Activated CD8-positive, alpha-beta memory T cell treated with anti-CD3 and anti-CD28 coated beads, Interleukin-2, amount 10 ng/mL, durations not matched to agents 7 days and 5 days (primary cell): Measurements from ENCODE around the gene TCF20. TPM values are rescaled to one million over a fixed set of nuclear protein-coding genes. Genes with fewer than 3 reads are reported as not detected.

Experiments
- ATAC-seq: fragments of 150-1000 bp; cut with Tn5 transposase; one replicate; pipeline ENCODE4 v1.10.0; 2021; ENCODE audit warnings: moderate library complexity
- CTCF ChIA-PET: fragments of 350-600 bp; sonication (Branson Sonifier 250); formaldehyde crosslinking; loops from one replicate; lab custom pipeline; 2021; ENCODE audit warnings: antibody characterized with exemption; lab: Charles Lee
- DNase-seq: peaks from one replicate; pipeline ENCODE4 v3.0.0-alpha.2; 2020
- H3K27ac Mint-ChIP-seq: one replicate; pipeline ENCODE4 v1.8.0; 2021; ENCODE audit warnings: mild to moderate bottlenecking, mixed read lengths
- H3K27me3 Mint-ChIP-seq: one replicate; pipeline ENCODE4 v1.8.0; 2021; ENCODE audit warnings: mixed read lengths
- H3K36me3 Mint-ChIP-seq: one replicate; pipeline ENCODE4 v1.8.0; 2021; ENCODE audit warnings: mild to moderate bottlenecking, mixed read lengths
- H3K4me1 Mint-ChIP-seq: one replicate; pipeline ENCODE4 v1.8.0; 2021; ENCODE audit warnings: mixed read lengths
- H3K4me3 Mint-ChIP-seq: one replicate; pipeline ENCODE4 v1.8.0; 2021; ENCODE audit warnings: mild to moderate bottlenecking, moderate library complexity, mixed read lengths
- H3K9me3 Mint-ChIP-seq: one replicate; pipeline ENCODE4 v1.8.0; 2022; ENCODE audit warnings: low read depth, mixed read lengths
- total RNA-seq, 2 experiments: library from RNA; stranded (reverse); gene quantifications; one replicate each; pipeline ENCODE4 v1.2.3, GENCODE V29; 2021

Gene TCF20
- total RNA-seq, 2 experiments from 2014 or later: 73.1 to 82.5 TPM

- H3K9me3 Mint-ChIP-seq: no peaks in the 10 kb centered on the region
- no peak overlapping the region for H3K4me3 Mint-ChIP-seq
- no peaks in the 10 kb centered on the region for H3K36me3 Mint-ChIP-seq
- ATAC-seq (no peak), DNase-seq (no peak)
- H3K4me1 Mint-ChIP-seq: peaks cover 33% of the 10 kb centered on the region
- CTCF ChIA-PET: interaction anchor here (2.6 kb wide), 1 partner anchor 113 kb away, joined by 8 read pairs; no protein-coding TSS in a partner anchor
- peaks cover 22% of the 10 kb centered on the region for H3K27me3 Mint-ChIP-seq
- H3K27ac Mint-ChIP-seq: no peak overlapping the region
Observed at GRCh38 chr22:42282943-42283277, 12.5 kb upstream of the TCF20 start.

GRCh38 chr22:42282252-42282942, 11.9 kb upstream of the TCF20 start:
- Mint-ChIP-seq H3K4me1 (peaks cover 30% of the 10 kb centered on the region), H3K9me3 (no peaks in the 10 kb centered on the region), H3K27me3 (peaks cover 22% of the 10 kb centered on the region), H3K4me3 (no peak overlapping the region), H3K27ac (no peak overlapping the region), H3K36me3 (no peaks in the 10 kb centered on the region)
- CTCF ChIA-PET: interaction anchor here (2.6 kb wide), 1 partner anchor 112 kb away, joined by 8 read pairs; no protein-coding TSS in a partner anchor
- DNase-seq: no peak
- ATAC-seq: no peak

GRCh38 chr22:42281706-42282251, 11.3 kb upstream of the TCF20 start:
- Mint-ChIP-seq H3K27ac (no peak overlapping the region), H3K4me3 (no peak overlapping the region), H3K27me3 (peaks cover 22% of the 10 kb centered on the region), H3K4me1 (peaks cover 26% of the 10 kb centered on the region), H3K36me3 (no peaks in the 10 kb centered on the region), H3K9me3 (no peaks in the 10 kb centered on the region)
- CTCF ChIA-PET: no interaction called here
- no peak for DNase-seq
- ATAC-seq: no peak

- Mint-ChIP-seq H3K4me3 (no peak overlapping the region), H3K9me3 (no peaks in the 10 kb centered on the region), H3K4me1 (peaks cover 21% of the 10 kb centered on the region), H3K27me3 (peaks cover 22% of the 10 kb centered on the region), H3K36me3 (no peaks in the 10 kb centered on the region), H3K27ac (no peak overlapping the region)
- no peak for ATAC-seq
- CTCF ChIA-PET: interaction anchor here (0.9 kb wide), 1 partner anchor 107 kb away, joined by 3 read pairs; no protein-coding TSS in a partner anchor
- no peak for DNase-seq
Observed at GRCh38 chr22:42281284-42281683, 10.8 kb upstream of the TCF20 start.

- DNase-seq: no peak
- CTCF ChIA-PET: interaction anchor here (0.9 kb wide), 1 partner anchor 107 kb away, joined by 3 read pairs; no protein-coding TSS in a partner anchor
- ATAC-seq: no peak
- Mint-ChIP-seq H3K36me3 (no peaks in the 10 kb centered on the region), H3K9me3 (no peaks in the 10 kb centered on the region), H3K27me3 (peaks cover 22% of the 10 kb centered on the region), H3K27ac (no peak overlapping the region), H3K4me3 (no peak overlapping the region), H3K4me1 (peaks cover 16% of the 10 kb centered on the region)
Observed at GRCh38 chr22:42280836-42281235, 10.4 kb upstream of the TCF20 start.

GRCh38 chr22:42280140-42280539, 9.7 kb upstream of the TCF20 start:
- no peak overlapping the region for H3K27ac Mint-ChIP-seq
- no peaks in the 10 kb centered on the region for H3K9me3 Mint-ChIP-seq
- CTCF ChIA-PET: no interaction called here
- no peak overlapping the region for H3K4me3 Mint-ChIP-seq
- no peak for DNase-seq
- H3K27me3 Mint-ChIP-seq: peaks cover 20% of the 10 kb centered on the region
- peaks cover 10% of the 10 kb centered on the region for H3K4me1 Mint-ChIP-seq
- no peaks in the 10 kb centered on the region for H3K36me3 Mint-ChIP-seq
- ATAC-seq: no peak

- ATAC-seq (no peak), DNase-seq (no peak)
- peaks cover 9% of the 10 kb centered on the region for H3K4me1 Mint-ChIP-seq
- H3K27ac Mint-ChIP-seq: no peak overlapping the region
- no peaks in the 10 kb centered on the region for H3K9me3 Mint-ChIP-seq
- no peaks in the 10 kb centered on the region for H3K36me3 Mint-ChIP-seq
- CTCF ChIA-PET: no interaction called here
- peaks cover 19% of the 10 kb centered on the region for H3K27me3 Mint-ChIP-seq
- no peak overlapping the region for H3K4me3 Mint-ChIP-seq
Observed at GRCh38 chr22:42279425-42280020, 9.1 kb upstream of the TCF20 start.

- ATAC-seq (no peak), DNase-seq (no peak)
- CTCF ChIA-PET: interaction anchor here (1.1 to 1.3 kb wide), 2 partner anchors 91 to 109 kb away, joined by 3 to 4 read pairs; no protein-coding TSS in a partner anchor
- H3K4me3 Mint-ChIP-seq: no peak overlapping the region
- H3K4me1 Mint-ChIP-seq: peaks cover 2% of the 10 kb centered on the region
- no peaks in the 10 kb centered on the region for H3K9me3 Mint-ChIP-seq
- no peaks in the 10 kb centered on the region for H3K36me3 Mint-ChIP-seq
- H3K27me3 Mint-ChIP-seq: peaks cover 10% of the 10 kb centered on the region
- no peak overlapping the region for H3K27ac Mint-ChIP-seq
Observed at GRCh38 chr22:42277988-42278776, 7.7 kb upstream of the TCF20 start.

GRCh38 chr22:42277232-42277753, 6.8 kb upstream of the TCF20 start:
- no peaks in the 10 kb centered on the region for H3K36me3 Mint-ChIP-seq
- DNase-seq: no peak
- ATAC-seq: no peak
- H3K9me3 Mint-ChIP-seq: no peaks in the 10 kb centered on the region
- no peak overlapping the region for H3K4me3 Mint-ChIP-seq
- H3K27me3 Mint-ChIP-seq: peaks cover 6% of the 10 kb centered on the region
- no peak overlapping the region for H3K27ac Mint-ChIP-seq
- CTCF ChIA-PET: interaction anchor here (1.3 kb wide), 1 partner anchor 92 kb away, joined by 3 read pairs; no protein-coding TSS in a partner anchor
- peaks cover 2% of the 10 kb centered on the region for H3K4me1 Mint-ChIP-seq

GRCh38 chr22:42275970-42276369, 5.5 kb upstream of the TCF20 start:
- ATAC-seq: no peak
- Mint-ChIP-seq H3K27ac (no peak overlapping the region), H3K36me3 (no peaks in the 10 kb centered on the region), H3K4me1 (peaks cover 6% of the 10 kb centered on the region), H3K4me3 (no peak overlapping the region), H3K9me3 (no peaks in the 10 kb centered on the region), H3K27me3 (no peaks in the 10 kb centered on the region)
- no peak for DNase-seq
- CTCF ChIA-PET: no interaction called here

GRCh38 chr22:42275176-42275575, 4.7 kb upstream of the TCF20 start:
- peaks cover 6% of the 10 kb centered on the region for H3K4me1 Mint-ChIP-seq
- no peak overlapping the region for H3K27ac Mint-ChIP-seq
- ATAC-seq (no peak), DNase-seq (no peak)
- H3K4me3 Mint-ChIP-seq: no peak overlapping the region
- CTCF ChIA-PET: no interaction called here
- no peaks in the 10 kb centered on the region for H3K9me3 Mint-ChIP-seq
- no peaks in the 10 kb centered on the region for H3K27me3 Mint-ChIP-seq
- no peaks in the 10 kb centered on the region for H3K36me3 Mint-ChIP-seq

GRCh38 chr22:42273855-42274451, 3.5 kb upstream of the TCF20 start:
- H3K4me1 Mint-ChIP-seq: peaks cover 10% of the 10 kb centered on the region
- no peaks in the 10 kb centered on the region for H3K27me3 Mint-ChIP-seq
- H3K36me3 Mint-ChIP-seq: no peaks in the 10 kb centered on the region
- H3K27ac Mint-ChIP-seq: no peak overlapping the region
- ATAC-seq: no peak
- CTCF ChIA-PET: interaction anchor here (0.8 kb wide), 1 partner anchor 94 kb away, joined by 3 read pairs; no protein-coding TSS in a partner anchor
- H3K4me3 Mint-ChIP-seq: no peak overlapping the region
- DNase-seq: no peak
- H3K9me3 Mint-ChIP-seq: no peaks in the 10 kb centered on the region
